Stomach (tissue), 9 donors: ENCODE measurements around the gene GHRL. TPM values are rescaled to one million over a fixed set of nuclear protein-coding genes. Genes with fewer than 3 reads are reported as not detected.
"Not testable (repeated sequence)": the region's sequence is repeated elsewhere in the genome, so short reads cannot be mapped to it uniquely, and the experiment has no call there.

Source experiments
- DNase-seq, 2 donors: peaks; one replicate each; pipeline versions ENCODE4 v3.0.0 to v3.0.0-alpha.2; 2013 to 2019
- H3K27ac ChIP-seq, 5 donors: fragments of 200-600 bp in 4 of 5; sonication (generic) in 4 of 5; one replicate each; pipeline ENCODE4 v1.5.1; 2013 to 2019; ENCODE audit warnings: mild to moderate bottlenecking in 1 of 5, moderate library complexity in 1 of 5
- H3K27me3 ChIP-seq, 3 donors: fragments of 200-600 bp; sonication (generic); one replicate each; pipeline ENCODE4 v1.5.1; 2017 to 2019; ENCODE audit warnings: mixed run types in 1 of 3
- H3K36me3 ChIP-seq, 4 donors: fragments of 200-600 bp; sonication (generic); 1 replicate in 3 of 4; 2 replicates in 1 of 4; pipeline ENCODE4 v1.5.1; 2016 to 2019
- H3K4me1 ChIP-seq, 4 donors: fragments of 200-600 bp; sonication (generic); one replicate each; pipeline ENCODE4 v1.5.1; 2016 to 2019
- H3K4me3 ChIP-seq, 4 donors: fragments of 200-600 bp; sonication (generic) in 3 of 4; one replicate each; pipeline ENCODE4 v1.5.1; 2016 to 2019; ENCODE audit warnings: mild to moderate bottlenecking in 1 of 4
- H3K9me3 ChIP-seq, 4 donors: fragments of 200-600 bp; sonication (generic); one replicate each; pipeline ENCODE4 v1.5.1; 2016 to 2019
- CTCF ChIP-seq, 7 experiments: fragments of 450-650 bp in 4 of 7; fragments of 200-600 bp in 3 of 7; sonication (generic) in 3 of 7; IDR thresholded peaks; one replicate each; pipeline ENCODE4 v1.5.1; 2016 to 2019; ENCODE audit warnings: antibody characterized with exemption in 7 of 7, control low read depth in 2 of 7, mild to moderate bottlenecking in 1 of 7
- EP300 ChIP-seq: sonication (generic); formaldehyde crosslinking; IDR thresholded peaks from one replicate; pipeline ENCODE4 v1.6.1; 2017; ENCODE audit warnings: antibody characterized with exemption
- POLR2A ChIP-seq, 4 donors: fragments of 450-650 bp; IDR thresholded peaks; one replicate each; pipeline ENCODE4 v1.6.1; 2016; ENCODE audit warnings: antibody characterized with exemption in 4 of 4, control low read depth in 2 of 4, mild to moderate bottlenecking in 1 of 4, moderate library complexity in 1 of 4
- POLR2AphosphoS5 ChIP-seq, 3 donors: sonication (generic); formaldehyde crosslinking; IDR thresholded peaks; one replicate each; pipeline ENCODE4 v1.6.1; 2016; ENCODE audit warnings: antibody characterized with exemption in 3 of 3
- WGBS, 5 donors: extraction: QIAGEN DNeasy Blood & Tissue Kit in 3 of 5; methylation state at CpG; one replicate each; pipeline versions ENCODE4 v1.1.5 to v1.1.7; 2013 to 2018; 5-methylcytosine and 5-hydroxymethylcytosine counted together
- intact Hi-C: fragments of 100-400 bp; cut with DNase I; formaldehyde crosslinking; loops from one replicate; pipeline ENCODE4 v1.15.1; 2023; ENCODE audit warnings: low total_unique reads
- polyA plus RNA-seq, 3 donors: library from polyadenylated mRNA; stranded (reverse); fragments of 200-250 nt; gene quantifications; one replicate each; pipeline ENCODE4 v1.2.3, GENCODE V29; 2013
- total RNA-seq, 5 donors: library from RNA; depleted of rRNA; stranded (reverse); fragments of >200 nt; gene quantifications; one replicate each; pipeline versions ENCODE4 v1.1.0 to v1.2.3, GENCODE V29; 2014 to 2016
- donor health status: healthy with polysubstance abuse.
- donor health status: Bipolar disorder and iron deficiency.
- donor health status: healthy.

The GHRL gene
- total and polyA plus RNA-seq, 8 donors: 1.7 to 804 (median 253) TPM

DNA sequence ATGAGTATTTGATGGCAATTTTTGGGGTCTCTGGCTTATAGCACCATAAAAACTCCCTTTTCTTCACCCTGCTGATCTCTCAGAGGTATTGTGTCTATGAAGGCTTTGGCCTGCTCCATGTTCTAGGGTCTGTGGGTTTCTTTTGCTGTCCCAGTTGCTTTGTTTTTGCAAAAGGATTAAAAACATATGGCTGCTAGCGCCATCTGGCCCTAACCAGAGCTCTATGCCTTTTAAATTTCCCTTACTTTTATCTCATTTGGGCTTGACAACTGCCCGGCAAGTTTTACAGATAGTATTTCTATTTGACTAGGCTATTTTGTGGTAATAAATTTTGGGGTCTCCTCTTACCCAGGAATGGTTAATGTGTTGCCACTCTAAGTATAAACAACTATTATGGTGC, 6.4 kb upstream of the GHRL start:
- no peak for DNase-seq
- intact Hi-C loops: no loop called here
- whole genome bisulfite sequencing, 5 donors: 63 to 88% (median 75%) methylated on average over 2 of the region's 2 CpGs
- Histone ChIP-seq H3K27ac (peak overlapping the region in 1 of 5 donors; percentile 8), H3K4me1 (peaks cover 0 to 10% (median 4%) of the 10 kb centered on the region in 4 donors), H3K36me3 (peaks cover 40 to 81% (median 74%) of the 10 kb centered on the region in 4 donors), H3K9me3 (no peaks in the 10 kb centered on the region), H3K27me3 (no peaks in the 10 kb centered on the region), H3K4me3 (no peak overlapping the region)
- TF ChIP-seq CTCF (IDR thresholded peaks at IDR 0.05) (no peak), POLR2A (IDR thresholded peaks at IDR 0.05) (no peak)

GRCh38 chr3:10298064-10298463, 5.3 kb upstream of the GHRL start:
- H3K4me3 ChIP-seq, H3K27ac ChIP-seq, H3K27me3 ChIP-seq, H3K9me3 ChIP-seq, intact Hi-C loops, DNase-seq: not testable (repeated sequence)
- no CpG with 5 or more reads among the region's 1 CpG for WGBS, 5 donors
- Histone ChIP-seq H3K36me3 (peaks cover 29 to 80% (median 63%) of the 10 kb centered on the region in 4 donors), H3K4me1 (peaks cover 0 to 17% (median 9%) of the 10 kb centered on the region in 4 donors)

GRCh38 chr3:10294030-10294586, 1.4 kb upstream of the GHRL start:
- H3K27ac ChIP-seq: peak overlapping the region in 1 of 5 donors; percentile 32
- peaks cover 0 to 31% (median 19%) of the 10 kb centered on the region in 4 donors for H3K4me1 ChIP-seq
- peaks cover 0 to 80% (median 38%) of the 10 kb centered on the region in 4 donors for H3K36me3 ChIP-seq
- H3K9me3 ChIP-seq: no peaks in the 10 kb centered on the region
- WGBS, 5 donors: 78 to 92% (median 89%) methylated on average over 12 of the region's 12 CpGs
- no peak for DNase-seq
- no peaks in the 10 kb centered on the region for H3K27me3 ChIP-seq
- TF ChIP-seq EP300 (no peak), CTCF (IDR thresholded peaks at IDR 0.05) (no peak), POLR2A (IDR thresholded peaks at IDR 0.05) (no peak), POLR2AphosphoS5 (IDR thresholded peaks at IDR 0.05) (no peak)
- intact Hi-C loops: no loop called here
- no peak overlapping the region for H3K4me3 ChIP-seq

DNA sequence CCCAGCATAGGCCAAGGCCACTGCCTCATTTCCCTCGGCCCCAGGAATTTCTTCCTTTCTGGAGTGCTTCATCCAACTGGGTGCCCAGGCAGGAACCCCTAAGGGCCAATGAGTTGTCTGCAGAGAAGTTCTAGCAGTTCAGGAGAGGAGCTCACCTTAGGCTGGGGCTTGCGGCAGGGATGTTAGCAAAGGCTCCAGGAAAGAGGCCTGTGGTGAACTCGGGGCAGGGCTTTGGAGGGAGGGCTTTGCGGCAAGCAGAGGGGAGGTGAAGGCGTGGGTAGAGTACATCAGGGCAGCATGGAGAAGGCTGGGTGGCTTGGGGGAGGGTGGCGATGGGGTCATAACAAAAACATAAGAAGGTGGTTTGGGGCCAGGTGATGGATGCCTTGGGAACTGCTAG, 1.1 kb downstream of the GHRL start:
- no peaks in the 10 kb centered on the region for H3K9me3 ChIP-seq
- H3K36me3 ChIP-seq: peaks cover 10 to 92% (median 43%) of the 10 kb centered on the region in 4 donors
- no peak for DNase-seq
- H3K27ac ChIP-seq: peak overlapping the region in 1 of 5 donors; percentile 42
- H3K4me3 ChIP-seq: no peak overlapping the region
- H3K27me3 ChIP-seq: no peaks in the 10 kb centered on the region
- peaks cover 0 to 34% (median 19%) of the 10 kb centered on the region in 4 donors for H3K4me1 ChIP-seq
- TF ChIP-seq CTCF (IDR thresholded peaks at IDR 0.05): no peak
- TF ChIP-seq POLR2AphosphoS5 (IDR thresholded peaks at IDR 0.05): no peak
- TF ChIP-seq EP300: no peak
- no peak for TF ChIP-seq POLR2A (IDR thresholded peaks at IDR 0.05)
- intact Hi-C loops: no loop called here
- 82 to 92% (median 89%) methylated on average over 6 of the region's 6 CpGs for WGBS, 5 donors

- no peak for DNase-seq
- no peak for TF ChIP-seq POLR2AphosphoS5 (IDR thresholded peaks at IDR 0.05)
- no peak for TF ChIP-seq EP300
- no peak for TF ChIP-seq POLR2A (IDR thresholded peaks at IDR 0.05)
- no peak for TF ChIP-seq CTCF (IDR thresholded peaks at IDR 0.05)
- no peak overlapping the region for H3K27ac ChIP-seq
- peaks cover 10 to 95% (median 40%) of the 10 kb centered on the region in 4 donors for H3K36me3 ChIP-seq
- no peaks in the 10 kb centered on the region for H3K27me3 ChIP-seq
- H3K4me1 ChIP-seq: peaks cover 0 to 35% (median 20%) of the 10 kb centered on the region in 4 donors
- WGBS, 5 donors: 72 to 86% (median 80%) methylated on average over 18 of the region's 18 CpGs
- intact Hi-C loops: no loop called here
- no peak overlapping the region for H3K4me3 ChIP-seq
- no peaks in the 10 kb centered on the region for H3K9me3 ChIP-seq
These were observed 2.1 kb downstream of the GHRL start for GRCh38 chr3:10290481-10291176.
